ENCODE measurements around the gene C1orf210.

The C1orf210 gene

DNA sequence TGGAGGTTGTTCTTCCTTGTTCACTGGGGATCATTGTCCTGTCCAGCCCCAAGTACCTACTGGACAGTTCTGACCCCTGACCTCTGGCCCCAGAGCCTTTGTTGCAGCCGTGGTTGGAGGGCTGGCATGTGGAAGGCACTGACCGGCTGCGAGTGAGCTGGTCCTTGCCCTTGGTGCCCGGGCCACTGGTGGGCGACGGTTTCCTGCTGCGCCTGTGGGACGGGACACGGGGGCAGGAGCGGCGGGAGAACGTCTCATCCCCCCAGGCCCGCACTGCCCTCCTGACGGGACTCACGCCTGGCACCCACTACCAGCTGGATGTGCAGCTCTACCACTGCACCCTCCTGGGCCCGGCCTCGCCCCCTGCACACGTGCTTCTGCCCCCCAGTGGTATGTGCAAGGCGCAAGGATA, 26.8 kb upstream of the C1orf210 start:
- no peak for DNase-seq

DNA sequence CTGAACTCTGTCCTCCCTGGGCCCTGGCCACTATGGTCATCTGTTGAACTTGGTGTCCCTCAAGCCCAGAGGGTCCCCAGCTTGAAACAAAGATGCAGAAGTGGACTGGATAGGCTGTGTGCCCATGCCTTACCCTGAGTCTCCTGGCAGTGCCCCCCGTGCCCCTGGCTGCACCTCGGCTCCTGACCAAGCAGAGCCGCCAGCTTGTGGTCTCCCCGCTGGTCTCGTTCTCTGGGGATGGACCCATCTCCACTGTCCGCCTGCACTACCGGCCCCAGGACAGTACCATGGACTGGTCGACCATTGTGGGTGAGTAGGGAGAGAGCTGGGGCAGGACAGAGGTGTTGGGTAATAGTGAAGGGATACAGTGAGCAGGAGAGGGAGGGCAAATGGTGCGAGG, 26.1 kb upstream of the C1orf210 start:
- DNase-seq = no peak

DNA sequence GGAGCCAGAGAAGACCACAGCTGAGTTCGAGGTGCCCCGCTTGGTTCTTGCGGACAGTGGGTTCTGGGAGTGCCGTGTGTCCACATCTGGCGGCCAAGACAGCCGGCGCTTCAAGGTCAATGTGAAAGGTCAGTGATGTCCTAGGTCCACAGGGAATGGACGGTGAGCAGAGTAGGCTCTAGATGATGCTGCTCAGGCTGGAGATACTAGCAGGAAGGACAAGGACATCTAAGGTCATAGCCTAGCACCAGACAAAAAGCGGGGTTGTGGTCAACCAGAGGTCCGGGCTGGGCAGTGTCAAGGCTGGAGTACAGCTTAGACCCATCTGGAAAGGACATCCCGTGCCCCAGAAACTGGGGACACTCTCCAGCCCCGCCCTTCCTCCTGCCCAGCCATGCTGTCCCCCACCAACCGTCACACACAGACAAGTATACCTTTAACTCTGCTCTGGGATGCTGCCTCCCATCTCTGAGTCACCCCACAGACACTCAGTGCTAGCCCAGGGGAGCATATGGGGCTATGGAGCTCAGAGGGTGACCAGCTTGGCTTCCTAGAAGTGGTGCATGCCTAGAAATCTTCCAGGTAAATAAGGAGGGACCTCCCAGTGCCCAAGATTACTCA, 24.1 kb upstream of the C1orf210 start:
- DNase-seq = no peak

DNA sequence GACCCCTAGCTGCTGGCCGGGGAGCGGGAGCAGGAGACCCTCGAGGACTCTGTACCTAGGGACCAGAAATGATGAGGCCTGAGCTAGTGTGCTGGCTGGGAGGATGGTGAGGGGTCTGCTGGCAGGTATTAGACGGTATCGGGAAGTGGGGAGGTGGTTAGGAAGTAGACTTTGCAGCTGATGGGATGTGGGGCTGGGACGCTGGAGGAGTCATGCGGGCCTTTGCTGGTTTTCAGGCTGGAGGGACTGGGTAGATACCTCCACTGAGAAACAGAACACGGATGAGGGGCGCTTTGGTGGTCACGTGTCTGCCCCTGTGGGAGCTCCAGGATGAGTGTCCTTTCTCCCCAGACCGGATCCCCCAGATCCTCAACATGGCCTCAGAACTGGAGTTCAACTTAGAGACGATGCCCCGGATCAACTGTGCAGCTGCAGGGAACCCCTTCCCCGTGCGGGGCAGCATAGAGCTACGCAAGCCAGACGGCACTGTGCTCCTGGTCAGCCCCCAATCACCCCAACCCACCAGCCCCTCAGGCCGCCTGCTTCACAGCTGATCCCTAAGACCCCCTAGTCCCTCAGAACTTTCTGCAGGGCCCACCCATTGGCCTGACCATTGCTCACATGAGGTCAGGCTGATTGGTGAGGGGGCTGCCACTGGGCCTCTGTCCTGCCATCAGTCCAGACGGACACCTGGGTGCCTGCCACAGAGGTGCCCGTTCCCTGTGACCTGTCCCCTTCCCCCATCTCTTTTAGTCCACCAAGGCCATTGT, 23.4 kb upstream of the C1orf210 start:
- DNase-seq = no peak

DNA sequence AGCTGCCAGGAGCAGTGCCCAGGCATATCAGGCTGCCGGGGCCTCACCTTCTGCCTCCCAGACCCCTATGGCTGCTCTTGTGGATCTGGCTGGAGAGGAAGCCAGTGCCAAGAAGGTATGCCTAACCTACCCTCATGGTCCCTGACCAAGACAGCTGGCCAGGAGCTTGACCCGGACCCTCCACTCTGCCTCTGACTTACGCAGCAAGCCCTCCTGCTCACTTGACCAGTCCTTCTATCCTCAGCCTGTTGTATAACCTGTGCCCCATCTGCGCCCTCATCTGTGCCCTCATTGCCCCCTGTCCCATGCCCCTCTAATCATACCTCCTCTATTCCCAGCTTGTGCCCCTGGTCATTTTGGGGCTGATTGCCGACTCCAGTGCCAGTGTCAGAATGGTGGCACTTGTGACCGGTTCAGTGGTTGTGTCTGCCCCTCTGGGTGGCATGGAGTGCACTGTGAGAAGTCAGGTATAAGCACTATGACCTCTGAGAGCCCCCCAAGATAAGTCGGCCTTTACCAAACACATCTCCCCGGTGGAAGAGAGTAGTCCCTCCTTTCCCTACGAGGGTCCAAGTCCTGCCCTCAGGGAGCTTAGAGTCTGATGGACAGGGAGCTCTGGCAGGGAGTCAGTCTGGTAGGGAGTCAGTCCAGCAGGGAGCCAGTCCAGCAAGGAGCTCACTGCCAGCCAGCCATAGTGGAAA, 22.2 kb upstream of the C1orf210 start:
- no peak for DNase-seq

DNA sequence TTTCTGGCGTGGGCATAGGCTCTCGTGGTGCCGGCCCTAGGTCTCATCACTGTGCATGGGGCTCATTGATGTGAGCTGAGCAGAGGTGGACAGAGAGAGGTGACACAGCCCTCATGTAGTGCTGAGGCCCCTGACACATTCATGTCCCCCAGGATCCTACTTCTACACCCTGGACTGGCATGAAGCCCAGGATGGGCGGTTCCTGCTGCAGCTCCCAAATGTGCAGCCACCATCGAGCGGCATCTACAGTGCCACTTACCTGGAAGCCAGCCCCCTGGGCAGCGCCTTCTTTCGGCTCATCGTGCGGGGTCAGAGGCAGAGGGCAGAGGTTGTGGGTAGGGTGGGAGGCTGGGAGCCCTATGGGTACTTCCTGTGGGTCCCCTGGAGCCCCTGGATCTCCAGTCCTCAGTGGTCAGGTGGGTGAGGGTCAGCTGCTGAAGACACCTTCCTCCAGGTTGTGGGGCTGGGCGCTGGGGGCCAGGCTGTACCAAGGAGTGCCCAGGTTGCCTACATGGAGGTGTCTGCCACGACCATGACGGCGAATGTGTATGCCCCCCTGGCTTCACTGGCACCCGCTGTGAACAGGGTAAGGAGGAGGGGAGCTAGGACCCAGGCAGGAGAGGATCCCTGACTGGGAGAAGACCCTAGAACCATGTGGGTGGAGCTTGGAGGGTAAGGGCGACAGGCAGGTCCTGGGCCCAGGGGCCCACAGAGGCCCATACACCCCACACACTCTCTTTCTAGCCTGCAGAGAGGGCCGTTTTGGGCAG, 21.5 kb upstream of the C1orf210 start:
- no peak for DNase-seq

DNA sequence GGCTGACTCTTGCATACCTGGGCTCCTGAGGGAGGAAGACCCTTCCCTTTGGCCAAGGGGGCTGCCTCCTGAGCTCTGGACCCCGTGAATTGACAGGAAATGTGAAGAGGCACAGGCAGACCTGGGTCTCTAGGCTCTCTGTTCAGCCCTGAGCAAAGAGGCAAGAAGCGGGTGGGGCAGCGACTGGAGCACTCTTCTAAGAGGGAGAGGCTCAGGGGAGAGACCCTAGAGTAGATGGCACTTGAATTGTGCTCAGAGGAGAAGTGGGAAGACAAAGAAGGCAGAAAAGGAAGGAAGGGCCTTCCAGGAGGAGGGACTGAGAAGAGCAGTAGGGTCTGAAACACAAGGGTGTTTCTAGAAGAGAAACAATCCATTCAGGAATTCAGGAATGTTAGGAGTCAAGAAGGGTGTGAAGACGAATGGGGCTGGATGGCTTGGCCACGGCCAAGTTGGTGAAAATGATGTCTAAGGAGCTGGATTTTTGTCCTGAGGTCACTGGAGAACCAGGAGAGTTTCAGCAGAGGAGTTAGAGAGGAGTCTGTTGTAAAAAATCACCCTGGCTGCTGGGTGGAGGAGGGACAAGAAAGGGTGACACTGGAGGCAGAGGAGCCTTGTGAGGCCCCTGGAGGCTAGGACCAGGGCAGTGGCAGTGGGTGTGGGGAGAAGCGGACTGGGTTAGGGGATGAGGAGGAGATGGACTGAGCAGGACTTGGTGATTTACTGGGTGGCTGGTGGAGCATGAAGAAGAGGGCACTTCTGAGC, 20.7 kb upstream of the C1orf210 start:
- no peak for DNase-seq

DNA sequence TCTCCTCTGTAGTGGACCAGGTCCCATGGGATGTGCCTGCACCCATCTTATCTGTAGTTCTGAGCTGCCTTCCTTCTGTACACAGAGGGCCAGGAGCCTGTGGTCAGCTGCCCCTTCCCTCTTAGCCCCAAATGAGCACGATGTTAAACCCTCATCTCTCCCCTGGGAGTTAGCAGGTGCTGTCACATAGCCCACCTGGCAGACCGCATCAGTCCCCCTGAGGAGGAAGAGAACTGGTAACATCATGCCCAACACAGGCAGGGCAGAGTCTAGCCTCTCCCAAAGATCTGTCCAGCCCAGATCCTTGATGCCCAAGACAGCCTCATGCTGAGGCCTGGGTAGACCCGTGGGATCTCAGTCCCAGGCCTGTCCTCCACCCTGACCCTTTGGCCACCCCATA, 20.1 kb upstream of the C1orf210 start:
- no peak for DNase-seq

DNA sequence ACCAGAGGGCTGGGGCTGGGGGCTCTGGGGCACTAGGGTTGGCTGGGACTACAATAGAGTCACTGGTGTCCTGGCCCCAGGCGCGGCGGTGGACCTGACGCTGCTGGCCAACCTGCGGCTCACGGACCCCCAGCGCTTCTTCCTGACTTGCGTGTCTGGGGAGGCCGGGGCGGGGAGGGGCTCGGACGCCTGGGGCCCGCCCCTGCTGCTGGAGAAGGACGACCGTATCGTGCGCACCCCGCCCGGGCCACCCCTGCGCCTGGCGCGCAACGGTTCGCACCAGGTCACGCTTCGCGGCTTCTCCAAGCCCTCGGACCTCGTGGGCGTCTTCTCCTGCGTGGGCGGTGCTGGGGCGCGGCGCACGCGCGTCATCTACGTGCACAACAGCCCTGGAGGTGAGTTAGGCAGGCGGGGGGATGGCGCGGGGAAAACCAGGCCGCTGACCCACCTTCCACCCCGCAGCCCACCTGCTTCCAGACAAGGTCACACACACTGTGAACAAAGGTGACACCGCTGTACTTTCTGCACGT, 19.5 kb upstream of the C1orf210 start:
- no peak for DNase-seq

DNA sequence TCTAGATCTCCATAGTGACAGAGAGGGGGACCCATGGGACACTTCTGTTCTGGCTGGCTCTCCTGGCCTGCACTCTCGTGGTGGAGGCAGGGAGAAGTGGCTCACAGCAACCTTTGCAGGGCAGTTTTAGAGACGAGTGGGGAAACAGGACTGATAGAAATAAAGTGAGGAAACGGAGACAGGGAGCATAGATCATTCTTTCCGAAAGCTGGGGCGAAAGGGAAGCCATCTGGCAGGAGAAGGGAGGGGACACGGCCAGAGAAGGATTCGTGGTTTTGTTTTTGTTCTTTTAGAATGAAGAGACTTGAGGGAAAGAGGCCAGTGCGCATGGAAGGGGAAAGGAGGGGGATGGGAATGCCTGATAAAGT, 18.9 kb upstream of the C1orf210 start:
- no peak for DNase-seq

DNA sequence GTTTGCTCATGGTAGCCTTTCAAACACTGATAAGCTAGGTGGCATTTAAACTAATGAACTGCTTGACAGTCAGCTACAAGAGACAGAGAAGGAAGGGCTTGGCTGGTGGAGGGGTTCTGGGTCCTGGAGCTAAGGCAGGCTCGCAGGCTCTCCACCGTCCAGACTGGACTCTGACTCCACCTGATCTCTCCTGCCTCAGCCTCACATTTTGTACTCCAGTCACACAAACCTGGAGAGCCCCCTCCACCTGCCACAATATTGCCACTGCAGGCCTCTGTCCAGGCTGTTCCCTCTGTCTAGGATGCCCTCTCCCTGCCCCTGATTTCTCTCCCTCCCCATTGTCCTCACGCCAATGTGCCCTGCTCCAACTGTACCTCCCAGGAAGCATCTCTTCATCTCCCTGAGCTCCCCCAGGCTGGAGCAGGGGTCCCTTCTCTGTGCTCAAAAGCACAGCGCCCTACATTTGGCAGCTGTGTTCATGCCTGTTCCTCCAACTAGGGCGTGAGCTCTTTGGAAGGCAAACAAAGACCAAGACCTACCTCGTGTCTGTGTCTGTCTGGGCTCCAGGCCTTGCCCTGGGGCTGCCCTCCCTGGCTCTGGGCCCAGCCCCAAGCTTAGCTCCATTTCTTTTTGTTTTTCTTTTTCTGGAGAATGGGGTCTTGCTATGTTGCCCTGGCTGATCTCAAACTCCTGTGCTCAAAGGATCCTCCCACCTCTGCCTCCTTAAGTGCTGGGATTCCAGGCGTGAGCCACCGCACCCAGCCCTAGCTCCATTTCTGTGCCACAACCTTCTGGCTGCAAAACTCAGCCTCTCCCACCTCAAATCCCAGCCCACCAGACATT, 18.3 kb upstream of the C1orf210 start:
- DNase-seq = no peak

DNA sequence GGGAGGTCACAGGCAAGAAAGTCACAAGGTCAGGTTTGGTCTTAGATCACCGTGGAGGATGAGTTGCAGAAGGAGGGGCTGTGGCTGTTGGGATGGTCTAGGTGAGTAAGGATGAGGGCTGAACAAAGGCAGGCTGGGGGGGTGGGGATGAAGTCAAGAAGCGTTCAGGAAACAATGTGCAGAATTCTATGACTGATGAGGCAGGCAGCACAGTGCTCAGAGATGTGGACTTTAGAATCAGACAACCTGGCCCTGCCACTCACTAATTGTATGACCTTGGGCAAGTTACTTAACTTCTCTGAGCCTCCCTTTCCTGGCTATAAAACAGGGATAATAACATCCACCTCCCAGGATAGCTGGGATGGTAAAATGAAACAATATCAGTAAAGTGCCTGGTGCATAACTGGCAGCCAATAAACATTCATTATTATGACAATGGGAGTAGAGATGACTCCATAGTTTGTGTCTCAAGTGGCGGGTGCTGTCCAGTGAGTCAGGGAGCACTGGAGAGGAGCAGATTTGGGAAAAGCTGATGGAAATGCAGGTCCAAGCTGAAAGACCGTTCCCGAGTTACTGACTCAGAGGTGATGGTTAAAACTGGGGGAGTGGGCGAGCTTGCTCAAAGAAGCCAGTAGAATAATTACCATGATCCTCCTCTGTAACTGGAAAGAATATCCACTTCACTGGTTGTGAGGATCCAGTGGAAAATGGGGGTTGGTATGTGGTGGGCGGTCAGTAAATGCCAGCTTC, 17.5 kb upstream of the C1orf210 start:
- DNase-seq = no peak

DNA sequence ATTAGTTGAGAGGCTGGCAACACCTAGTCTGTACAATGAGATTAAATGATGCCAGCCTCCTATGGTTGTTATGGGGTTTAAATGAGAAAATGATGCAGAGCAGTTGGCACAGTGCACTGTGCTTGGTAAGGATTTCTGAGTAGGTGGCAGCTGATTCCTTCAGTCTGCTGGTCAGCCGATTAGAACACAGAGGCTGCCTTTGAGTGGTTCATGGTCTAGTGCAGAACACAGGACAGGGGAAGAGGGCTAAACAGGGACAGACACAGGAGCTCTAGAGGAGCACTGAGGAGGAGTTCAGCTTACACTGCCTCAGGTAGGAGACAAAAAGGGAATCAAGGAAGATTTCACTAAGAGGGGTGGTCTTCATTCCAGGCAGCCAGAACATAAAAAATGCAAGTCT, 16.8 kb upstream of the C1orf210 start:
- no peak for DNase-seq

DNA sequence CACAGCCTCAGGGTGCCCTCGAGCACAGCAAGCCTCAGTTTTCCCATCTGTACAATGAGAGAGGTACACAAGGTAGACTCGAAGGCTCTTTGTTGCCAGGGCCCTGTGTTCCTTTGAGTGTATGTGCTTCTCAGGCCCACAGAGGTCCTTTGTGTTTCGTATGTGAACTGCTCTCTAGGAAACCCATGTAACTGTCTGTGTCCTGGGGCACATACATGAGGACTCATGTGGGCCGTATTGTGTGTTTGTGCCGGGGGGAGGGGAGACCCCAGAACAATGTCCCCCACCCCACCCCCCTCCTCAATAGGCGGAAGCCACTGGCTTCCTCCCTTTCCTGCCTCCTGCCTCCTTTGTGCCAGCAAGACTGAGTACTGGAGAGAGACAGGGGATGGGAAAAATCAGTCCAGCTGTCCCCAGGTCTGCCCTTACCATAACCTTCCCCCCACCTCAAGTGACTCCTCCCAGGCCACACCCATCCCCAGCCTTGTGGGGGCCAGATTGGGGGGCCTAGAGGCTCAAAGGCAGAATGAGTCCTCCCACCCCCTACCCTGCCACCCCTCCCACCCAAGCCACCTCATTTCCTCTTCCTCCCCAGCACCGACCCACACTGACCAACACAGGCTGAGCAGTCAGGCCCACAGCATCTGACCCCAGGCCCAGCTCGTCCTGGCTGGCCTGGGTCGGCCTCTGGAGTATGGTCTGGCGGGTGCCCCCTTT, 15.2 kb upstream of the C1orf210 start, which contains the start of gene TIE1:
Gene TIE1 (plus strand): TSS at position 605 of the 717 bp plus-strand sequence. CDS start 90 bp downstream, at position 695.
- no peak for DNase-seq

DNA sequence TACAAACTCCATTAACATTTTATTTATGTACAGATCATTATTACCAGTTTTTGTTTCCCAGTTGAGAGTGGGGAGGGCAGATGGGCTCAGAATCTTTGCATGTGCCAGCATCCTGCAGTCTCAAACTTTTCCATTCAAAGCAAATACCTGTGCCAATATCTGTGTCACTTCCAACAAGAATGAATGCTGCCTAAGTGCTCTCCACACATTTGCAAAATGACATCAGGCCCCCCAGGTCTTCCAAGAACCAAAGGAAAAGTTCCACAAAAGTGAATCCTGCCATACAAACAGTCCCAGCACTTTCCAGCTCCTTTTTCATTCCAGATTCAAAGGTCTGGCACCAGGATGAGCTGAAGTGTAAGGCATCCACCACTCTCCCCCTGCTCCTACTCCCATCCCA, 13.7 kb upstream of the C1orf210 start:
- DNase-seq = peak in 1 of 14 donors; percentile 50

DNA sequence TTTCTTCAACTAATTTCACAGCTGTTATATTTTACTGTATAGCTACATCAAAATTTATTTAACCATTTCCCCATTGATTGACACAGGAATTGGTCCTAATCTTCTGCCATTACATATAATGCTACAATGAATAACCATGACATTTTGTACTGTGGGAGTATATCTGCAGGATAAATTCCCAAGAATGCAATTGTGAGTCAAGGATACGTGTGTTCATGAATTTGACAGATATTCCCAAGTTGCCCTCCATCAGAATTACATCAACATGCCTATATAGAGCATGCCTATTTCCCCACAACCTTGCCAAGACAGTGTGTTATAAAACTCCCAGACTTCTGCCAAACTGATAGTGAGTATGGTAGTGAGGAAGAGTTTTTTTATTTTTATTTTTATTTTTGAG, 12.7 kb upstream of the C1orf210 start:
- DNase-seq = no peak

DNA sequence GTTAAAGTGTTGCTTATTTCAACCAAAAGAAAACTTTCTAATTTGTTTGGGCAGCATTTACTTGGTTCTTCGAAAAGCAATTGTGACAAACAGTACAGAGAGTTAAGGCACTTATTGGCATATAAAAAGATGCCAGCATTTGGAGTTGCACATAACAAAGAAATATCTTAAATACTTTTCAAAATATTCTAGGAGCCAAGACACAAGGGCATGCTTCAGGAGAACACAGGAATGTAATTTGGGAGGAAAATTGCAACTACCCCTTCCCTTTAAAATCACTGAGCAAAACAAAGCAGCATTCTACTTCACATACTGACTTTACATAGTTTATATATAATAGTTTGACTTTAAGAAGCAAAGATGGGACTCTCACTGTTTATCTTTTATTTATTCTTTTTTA, 10.8 kb upstream of the C1orf210 start:
- no peak for DNase-seq

DNA sequence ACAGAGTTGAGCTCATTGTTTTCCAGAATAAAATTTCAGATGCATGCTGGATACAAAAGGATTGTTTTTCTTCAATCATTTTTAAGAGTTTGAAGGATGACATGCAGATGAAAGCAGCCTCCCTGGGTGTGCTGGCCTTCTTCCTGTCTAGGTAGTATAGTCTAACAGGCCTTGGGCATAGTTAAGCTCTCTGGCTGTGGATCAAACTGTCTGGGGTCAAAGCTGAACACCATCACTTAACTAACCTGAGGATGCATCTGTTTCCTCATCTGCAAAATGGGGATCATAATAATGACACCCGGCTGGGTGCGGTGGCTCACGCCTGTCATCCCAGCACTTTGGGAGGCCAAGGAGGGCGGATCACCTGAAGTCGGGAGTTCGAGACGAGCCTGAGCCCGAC, 9.4 kb upstream of the C1orf210 start:
- peak in 2 of 14 donors; percentile 58 to 70 for DNase-seq

Measured in C1 segment of cervical spinal cord (tissue), 14 donors.